SK-N-SH (cell line): ENCODE measurements around the gene WHRN.

Source experiments
- FOXM1 ChIP-seq: IDR thresholded peaks from 2 replicates; pipeline ENCODE4 v1.4.0; 2012; ENCODE audit warnings: low read depth, mild to moderate bottlenecking
- JUND ChIP-seq: IDR thresholded peaks from 2 replicates; pipeline ENCODE4 v1.4.0; 2012
- POLR2AphosphoS5 ChIP-seq: IDR thresholded peaks from 2 replicates; pipeline ENCODE4 v1.6.1; 2012; ENCODE audit warnings: low read depth, low read length
- RAD21 ChIP-seq: IDR thresholded peaks from 2 replicates; pipeline ENCODE4 v1.6.1; 2012; ENCODE audit warnings: mild to moderate bottlenecking, low read length
- TF ChIP-seq, protein P1 (sequence below): fragments of 200-600 bp; sonication (generic); IDR thresholded peaks from 2 replicates; pipeline ENCODE4 v1.6.1; 2017; ENCODE audit warnings: antibody characterized with exemption, mild to moderate bottlenecking, moderate library complexity

DNA sequence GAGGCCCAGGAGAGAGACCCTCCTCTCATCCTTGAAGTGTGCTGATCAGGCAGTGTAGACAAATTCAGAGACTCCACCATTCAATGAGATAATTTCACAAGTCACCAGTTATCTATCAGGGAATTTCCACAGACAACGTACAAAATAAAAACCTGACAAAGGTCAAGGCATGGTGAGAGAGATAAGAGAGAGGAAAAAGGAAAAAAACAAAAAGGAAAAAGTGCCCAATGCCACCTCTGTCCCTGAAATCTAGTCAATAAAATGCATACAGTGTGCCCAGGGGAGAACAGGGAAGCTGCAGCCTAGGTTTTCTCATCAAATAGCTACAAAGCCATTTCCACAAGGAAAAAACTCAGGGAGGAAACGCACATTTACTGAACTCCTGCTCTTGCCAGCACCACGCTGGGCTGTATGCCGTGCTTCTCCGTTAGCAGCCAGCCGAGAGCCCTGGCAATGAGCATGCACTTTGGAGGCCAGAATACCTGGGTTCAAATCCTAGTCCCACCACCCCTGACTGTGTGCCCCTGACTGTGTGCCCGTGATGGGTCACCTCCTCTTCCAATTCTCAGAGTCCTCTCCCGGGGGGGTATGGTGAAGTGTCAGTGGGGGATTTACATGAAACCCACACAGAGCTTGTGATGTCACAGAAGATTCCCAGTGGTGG, 11.6 kb downstream of the WHRN start:
- TF ChIP-seq, protein P1, sequence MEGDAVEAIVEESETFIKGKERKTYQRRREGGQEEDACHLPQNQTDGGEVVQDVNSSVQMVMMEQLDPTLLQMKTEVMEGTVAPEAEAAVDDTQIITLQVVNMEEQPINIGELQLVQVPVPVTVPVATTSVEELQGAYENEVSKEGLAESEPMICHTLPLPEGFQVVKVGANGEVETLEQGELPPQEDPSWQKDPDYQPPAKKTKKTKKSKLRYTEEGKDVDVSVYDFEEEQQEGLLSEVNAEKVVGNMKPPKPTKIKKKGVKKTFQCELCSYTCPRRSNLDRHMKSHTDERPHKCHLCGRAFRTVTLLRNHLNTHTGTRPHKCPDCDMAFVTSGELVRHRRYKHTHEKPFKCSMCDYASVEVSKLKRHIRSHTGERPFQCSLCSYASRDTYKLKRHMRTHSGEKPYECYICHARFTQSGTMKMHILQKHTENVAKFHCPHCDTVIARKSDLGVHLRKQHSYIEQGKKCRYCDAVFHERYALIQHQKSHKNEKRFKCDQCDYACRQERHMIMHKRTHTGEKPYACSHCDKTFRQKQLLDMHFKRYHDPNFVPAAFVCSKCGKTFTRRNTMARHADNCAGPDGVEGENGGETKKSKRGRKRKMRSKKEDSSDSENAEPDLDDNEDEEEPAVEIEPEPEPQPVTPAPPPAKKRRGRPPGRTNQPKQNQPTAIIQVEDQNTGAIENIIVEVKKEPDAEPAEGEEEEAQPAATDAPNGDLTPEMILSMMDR: no peak
- no peak for TF ChIP-seq FOXM1
- TF ChIP-seq JUND: no peak
- TF ChIP-seq POLR2AphosphoS5: no peak
- TF ChIP-seq RAD21: no peak
